KOPT-K1 (cell line): ENCODE results near the gene DNAH9.

ENCODE experiments used
- H3K27ac ChIP-seq: fragments of 200-600 bp; sonication (generic); 2 replicates; pipeline ENCODE4 v1.5.1; 2016; ENCODE audit warnings: antibody characterized with exemption, mild to moderate bottlenecking, low read depth, low read length; ENCODE audit not compliant: poor library complexity, severe bottlenecking
- H3K36me3 ChIP-seq: fragments of 200-600 bp; sonication (generic); 2 replicates; pipeline ENCODE4 v1.5.1; 2017; ENCODE audit warnings: antibody characterized with exemption, mild to moderate bottlenecking, low read length, moderate library complexity; ENCODE audit not compliant: insufficient read depth
- H3K9me3 ChIP-seq: fragments of 200-600 bp; sonication (generic); 2 replicates; pipeline ENCODE4 v1.5.1; 2017; ENCODE audit warnings: antibody characterized with exemption, low read length, mild to moderate bottlenecking; ENCODE audit not compliant: insufficient read depth, poor library complexity, severe bottlenecking

The DNAH9 gene

DNA sequence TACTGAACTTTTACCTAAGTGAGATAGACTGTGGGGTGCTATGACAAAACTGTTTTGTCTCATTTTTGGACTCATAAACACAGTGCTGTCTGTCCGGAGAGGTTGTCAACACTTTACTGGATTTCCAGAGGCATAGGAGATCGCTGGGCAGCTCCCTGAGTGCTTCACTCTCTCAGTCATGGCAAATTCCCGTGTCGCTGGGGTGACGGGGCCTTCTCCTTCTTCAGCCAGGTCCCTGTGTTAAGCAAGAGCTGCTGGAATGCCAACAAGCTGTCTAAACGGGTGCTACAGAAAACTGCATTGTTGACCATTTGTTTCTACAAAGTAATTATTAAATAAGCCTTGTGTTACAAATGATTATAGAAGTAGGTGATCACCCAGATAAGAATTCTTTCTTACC lies 141.6 kb downstream of the DNAH9 start:
- Histone ChIP-seq H3K27ac (no peak overlapping the region), H3K9me3 (no peaks in the 10 kb centered on the region), H3K36me3 (no peaks in the 10 kb centered on the region)

DNA sequence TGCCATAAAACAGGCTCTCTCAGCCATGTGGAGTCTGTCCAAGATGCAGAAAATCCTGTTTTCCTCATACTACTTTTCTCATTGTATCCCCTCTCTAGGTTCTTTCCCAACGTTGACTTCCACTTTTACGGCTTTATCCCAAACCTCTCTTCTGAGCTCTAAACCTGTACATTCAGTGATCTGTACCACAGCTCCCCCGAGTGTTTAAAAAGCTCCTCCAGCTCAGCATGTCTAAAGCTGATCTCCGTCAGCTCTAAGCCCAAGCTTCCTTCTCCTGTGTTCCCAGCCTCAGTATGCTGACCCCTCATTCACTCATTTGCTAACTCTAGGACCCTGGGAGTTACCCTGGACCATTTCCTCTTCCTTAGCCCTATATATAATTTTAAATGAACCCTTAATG lies 144.6 kb downstream of the DNAH9 start:
- H3K36me3 ChIP-seq = no peaks in the 10 kb centered on the region
- H3K27ac ChIP-seq = no peak overlapping the region
- no peaks in the 10 kb centered on the region for H3K9me3 ChIP-seq

DNA sequence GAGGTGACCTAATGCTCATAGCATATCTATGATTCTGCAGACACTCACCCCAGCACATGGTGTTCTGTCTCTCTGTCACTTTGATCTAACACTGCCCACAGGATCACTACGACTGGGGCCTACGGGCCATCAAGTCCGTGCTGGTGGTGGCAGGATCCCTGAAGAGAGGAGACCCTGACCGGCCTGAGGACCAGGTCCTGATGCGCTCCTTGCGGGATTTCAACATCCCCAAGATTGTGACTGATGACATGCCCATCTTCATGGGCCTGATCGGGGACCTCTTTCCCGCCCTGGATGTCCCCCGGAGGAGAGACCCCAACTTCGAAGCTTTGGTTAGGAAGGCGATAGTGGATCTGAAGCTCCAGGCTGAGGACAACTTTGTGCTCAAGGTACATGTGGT lies 146.4 kb downstream of the DNAH9 start:
- Histone ChIP-seq H3K9me3 (no peaks in the 10 kb centered on the region), H3K27ac (no peak overlapping the region), H3K36me3 (no peaks in the 10 kb centered on the region)

DNA sequence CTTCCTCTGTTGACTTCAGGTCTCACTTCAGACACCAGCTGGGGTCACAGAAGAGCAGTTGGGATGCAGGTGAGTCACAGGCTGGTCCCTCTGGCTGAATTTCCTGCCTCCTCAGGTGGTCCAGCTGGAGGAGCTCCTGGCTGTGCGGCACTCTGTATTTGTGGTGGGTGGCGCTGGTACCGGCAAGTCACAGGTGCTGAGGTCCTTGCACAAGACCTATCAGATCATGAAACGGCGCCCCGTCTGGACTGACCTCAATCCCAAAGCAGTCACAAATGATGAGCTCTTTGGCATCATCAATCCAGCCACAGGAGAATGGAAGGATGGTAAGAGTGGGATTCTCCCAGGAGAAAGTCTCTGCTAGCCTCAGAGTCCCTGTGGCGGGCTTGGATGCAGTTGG lies 149.2 kb downstream of the DNAH9 start:
- Histone ChIP-seq H3K9me3 (no peaks in the 10 kb centered on the region), H3K36me3 (no peaks in the 10 kb centered on the region), H3K27ac (no peak overlapping the region)

DNA sequence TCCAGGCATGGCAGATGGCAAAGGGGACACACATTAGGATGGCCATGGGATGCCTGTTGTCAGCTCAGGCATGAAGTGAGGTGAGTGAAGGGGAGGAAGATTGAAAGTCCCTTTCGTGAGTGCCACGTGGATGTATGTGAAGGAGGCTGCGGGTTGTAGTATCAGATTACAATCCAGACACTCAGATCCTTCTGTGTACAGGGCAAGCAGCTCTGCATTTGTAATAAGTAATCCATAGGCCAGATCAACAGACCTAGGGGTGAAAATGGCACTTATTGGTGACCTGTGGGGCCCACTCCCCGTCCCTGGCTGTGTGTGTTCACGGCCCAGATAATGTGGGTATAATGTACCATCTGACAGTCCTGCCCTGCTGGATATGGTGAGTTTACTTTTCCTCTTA lies 159.5 kb downstream of the DNAH9 start:
- Histone ChIP-seq H3K36me3 (no peaks in the 10 kb centered on the region), H3K27ac (no peak overlapping the region), H3K9me3 (no peaks in the 10 kb centered on the region)

DNA sequence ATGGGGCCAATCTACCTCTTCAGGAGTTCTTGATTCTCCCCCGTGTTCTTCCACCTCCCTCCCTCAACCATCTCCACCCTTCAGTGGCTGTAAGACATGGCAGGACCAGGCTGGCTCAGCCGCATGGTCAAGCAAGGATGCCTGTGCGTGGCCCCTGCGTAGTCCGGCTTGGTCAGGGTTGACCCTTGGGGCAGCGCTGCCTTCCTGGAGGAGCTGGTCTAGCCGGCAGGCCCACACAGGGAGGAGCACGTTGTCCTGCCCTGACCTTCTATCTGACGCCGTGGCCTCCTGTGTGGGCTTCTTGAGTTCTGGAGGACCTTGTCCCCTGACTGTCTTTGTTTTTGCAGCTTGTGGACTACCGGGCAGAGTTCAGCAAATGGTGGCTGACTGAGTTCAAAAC lies 169.8 kb downstream of the DNAH9 start:
- Histone ChIP-seq H3K36me3 (no peaks in the 10 kb centered on the region), H3K9me3 (no peaks in the 10 kb centered on the region), H3K27ac (no peak overlapping the region)

DNA sequence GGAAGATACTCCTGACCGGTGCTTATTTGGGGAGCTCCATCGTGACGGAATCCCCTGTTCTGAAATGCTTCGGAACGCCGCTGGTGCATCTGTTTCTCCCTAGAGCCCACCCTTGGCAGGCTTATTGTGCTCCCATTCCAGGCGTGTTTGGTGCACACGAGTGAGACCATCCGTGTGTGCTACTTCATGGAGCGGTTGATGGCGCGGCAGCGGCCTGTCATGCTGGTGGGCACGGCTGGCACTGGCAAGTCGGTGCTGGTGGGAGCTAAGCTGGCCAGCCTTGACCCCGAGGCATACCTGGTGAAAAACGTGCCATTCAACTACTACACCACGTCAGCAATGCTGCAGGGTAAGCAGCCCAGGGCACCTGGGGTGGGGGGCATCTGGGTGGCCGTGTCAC lies 170.7 kb downstream of the DNAH9 start:
- H3K27ac ChIP-seq = no peak overlapping the region
- H3K36me3 ChIP-seq = no peaks in the 10 kb centered on the region
- no peaks in the 10 kb centered on the region for H3K9me3 ChIP-seq

DNA sequence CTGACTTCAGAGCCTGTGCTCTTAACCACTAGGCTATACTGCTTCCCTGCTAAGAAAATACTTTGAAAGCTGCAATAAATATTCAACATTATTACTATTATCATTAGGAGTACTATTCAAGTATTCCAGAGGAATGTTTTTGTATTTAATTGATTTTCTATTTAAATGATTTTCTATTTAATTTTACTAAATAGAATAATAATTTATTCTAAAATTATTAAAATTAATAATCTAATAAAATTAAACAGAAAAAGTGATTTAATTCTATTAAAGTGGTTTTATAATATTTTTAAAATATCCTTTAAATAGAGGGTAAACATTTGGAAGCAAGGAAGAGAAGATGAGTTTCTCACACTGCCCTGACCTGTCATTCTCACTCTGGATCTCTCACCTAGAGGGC lies 173.8 kb downstream of the DNAH9 start:
- H3K27ac ChIP-seq = no peak overlapping the region
- H3K36me3 ChIP-seq = no peaks in the 10 kb centered on the region

DNA sequence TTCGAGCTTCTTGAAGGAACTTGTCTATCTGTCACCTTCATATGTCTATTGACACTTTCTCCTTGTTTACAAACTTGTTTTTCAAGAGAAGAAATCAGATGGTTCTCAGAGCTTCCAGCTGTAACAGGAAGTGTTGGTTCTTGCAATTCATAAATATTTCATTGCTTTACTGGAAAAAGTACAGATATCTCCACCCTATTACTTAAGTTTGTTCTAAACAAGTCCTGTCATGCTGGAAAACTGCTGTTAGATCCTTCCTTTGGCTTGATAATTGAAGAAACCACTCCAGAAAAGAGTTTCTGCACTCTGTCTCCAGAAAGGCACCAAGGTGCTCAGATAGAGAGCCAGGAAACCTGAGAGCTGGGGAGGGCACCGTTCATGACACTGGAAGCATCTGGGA lies 181.6 kb downstream of the DNAH9 start:
- Histone ChIP-seq H3K9me3 (no peaks in the 10 kb centered on the region), H3K27ac (no peak overlapping the region), H3K36me3 (no peaks in the 10 kb centered on the region)

More for the DNA sequence above, 173.8 kb downstream of the DNAH9 start:
- no peaks in the 10 kb centered on the region for H3K9me3 ChIP-seq

DNA sequence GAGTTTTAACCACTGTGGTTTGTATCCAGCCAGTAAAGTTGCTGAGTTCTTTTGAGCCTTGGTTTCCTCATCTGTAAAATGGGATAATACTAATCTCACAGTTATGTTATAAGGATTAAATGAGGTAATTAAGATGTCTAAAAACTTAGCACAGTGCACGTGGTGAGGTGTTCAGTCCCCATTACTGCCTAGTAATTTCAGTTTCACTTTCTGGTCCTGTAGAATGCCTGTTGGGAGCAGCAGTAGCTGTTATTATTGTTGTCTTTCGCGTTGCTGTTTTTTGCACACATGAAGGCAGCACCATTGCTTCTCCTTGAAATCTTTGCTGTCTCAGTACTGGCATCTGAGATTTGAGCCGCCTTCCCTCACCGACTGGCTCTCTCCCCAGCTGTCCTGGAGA lies 182.4 kb downstream of the DNAH9 start:
- Histone ChIP-seq H3K36me3 (no peaks in the 10 kb centered on the region), H3K9me3 (no peaks in the 10 kb centered on the region), H3K27ac (no peak overlapping the region)

DNA sequence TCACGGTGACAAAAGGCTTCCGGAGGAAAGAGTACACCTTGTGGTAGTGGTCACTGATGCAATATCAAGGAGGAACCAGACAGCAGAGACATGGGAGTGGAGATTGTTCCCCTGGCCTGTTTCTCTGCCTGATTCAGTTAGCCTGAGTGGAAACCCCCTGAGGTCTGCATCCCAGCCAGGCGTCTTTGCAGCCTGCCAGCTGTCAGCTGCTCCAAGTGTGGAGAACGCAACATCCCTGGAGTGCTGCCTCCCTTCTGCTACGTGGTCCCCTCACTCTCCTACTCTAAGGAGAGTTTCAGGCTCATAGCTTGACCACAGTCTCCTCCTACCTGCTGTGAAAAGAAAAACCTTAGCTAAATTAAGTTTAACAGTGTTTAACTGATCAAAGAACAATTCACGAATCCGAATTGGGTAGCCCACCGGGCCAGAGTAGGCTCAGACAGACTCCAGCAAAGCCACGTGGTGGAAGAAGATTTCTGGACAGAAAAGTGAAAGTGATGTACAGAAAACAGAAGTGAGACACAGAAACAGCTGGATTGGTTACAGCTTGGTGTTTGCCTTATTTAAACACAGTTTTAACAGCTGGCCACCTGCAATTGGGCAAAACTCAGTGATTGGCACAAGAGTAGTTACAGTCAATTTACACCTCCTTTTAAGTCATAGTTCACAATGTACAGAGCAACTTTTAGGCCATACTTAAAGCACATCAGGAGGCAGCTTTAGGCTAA lies 188.6 kb downstream of the DNAH9 start:
- Histone ChIP-seq H3K36me3 (no peaks in the 10 kb centered on the region), H3K9me3 (peaks cover 4% of the 10 kb centered on the region), H3K27ac (no peak overlapping the region)

DNA sequence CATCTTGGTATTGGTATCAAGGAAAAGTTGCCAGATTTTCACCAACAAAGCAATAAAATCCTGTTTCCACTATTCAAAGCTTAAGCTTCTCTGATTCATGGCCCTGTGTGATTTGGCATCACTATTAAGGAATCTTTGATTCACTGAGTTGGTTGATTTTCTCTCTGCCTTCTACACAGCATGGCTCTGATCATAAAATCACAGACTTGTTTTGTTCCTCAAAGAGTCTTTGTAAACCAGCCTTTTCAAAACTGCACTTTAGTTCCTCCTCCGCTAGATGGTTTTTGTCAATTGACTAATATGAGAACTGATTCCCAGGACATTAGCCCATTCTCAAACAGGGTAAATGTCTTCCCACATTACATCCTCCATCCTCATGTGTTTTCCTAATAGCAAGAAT lies 197.6 kb downstream of the DNAH9 start:
- H3K9me3 ChIP-seq = no peaks in the 10 kb centered on the region
- no peaks in the 10 kb centered on the region for H3K36me3 ChIP-seq
- no peak overlapping the region for H3K27ac ChIP-seq

DNA sequence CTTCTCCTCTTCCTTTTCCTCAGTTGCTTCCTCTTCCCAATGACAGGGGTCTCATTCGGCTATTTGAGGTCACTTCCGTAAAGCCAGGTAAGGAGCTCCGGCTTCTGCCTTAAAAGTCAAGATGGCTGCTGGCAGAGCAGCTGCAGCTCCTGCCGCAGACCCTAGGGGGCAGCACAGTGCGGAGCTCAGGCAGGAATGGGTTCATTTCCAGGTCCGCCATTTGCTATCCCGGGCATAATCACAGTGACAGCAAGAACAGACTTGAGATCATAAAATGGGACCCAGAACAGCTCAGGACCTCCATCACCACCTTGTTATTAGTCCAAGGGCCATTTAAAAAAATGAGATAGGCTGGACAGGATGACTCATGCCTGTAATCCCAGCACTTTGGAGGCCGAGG lies 199.5 kb downstream of the DNAH9 start:
- no peaks in the 10 kb centered on the region for H3K9me3 ChIP-seq
- no peaks in the 10 kb centered on the region for H3K36me3 ChIP-seq
- no peak overlapping the region for H3K27ac ChIP-seq

DNA sequence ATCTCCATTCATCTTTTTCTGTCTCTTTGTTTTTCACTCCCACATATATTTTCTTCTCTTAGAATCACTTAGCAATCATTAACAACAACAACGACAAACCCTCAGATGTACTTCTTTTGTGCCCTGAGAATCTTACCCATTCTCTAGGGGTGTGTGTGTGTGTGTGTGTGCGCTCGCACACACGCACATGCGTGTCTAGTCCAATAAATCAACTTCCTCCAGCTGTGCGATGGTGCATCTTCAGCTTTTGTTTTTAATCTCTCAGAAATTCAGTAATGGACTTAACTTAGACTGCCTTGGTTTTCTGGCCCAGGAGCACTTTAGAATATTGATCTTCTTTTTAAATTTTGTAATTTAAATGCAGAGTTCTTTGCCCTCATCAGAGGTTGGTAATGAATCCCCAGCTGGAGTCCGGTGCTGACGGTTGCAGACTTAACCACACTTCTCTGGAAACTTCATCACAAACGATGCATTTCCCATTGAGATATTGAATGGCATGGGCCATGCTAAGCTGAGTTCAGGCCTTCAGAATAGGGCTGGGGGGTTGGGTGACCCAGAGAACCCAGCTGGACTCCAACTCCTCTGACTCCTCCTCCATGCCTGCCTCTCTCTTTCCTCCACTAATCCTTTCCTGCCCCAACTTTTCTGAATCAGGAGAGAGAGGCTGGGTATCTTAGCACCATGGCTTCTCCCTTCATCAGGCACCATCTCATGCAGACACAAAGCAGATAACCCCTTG lies 205.1 kb downstream of the DNAH9 start:
- peaks cover 7% of the 10 kb centered on the region for H3K9me3 ChIP-seq
- H3K36me3 ChIP-seq = no peaks in the 10 kb centered on the region
- no peak overlapping the region for H3K27ac ChIP-seq

DNA sequence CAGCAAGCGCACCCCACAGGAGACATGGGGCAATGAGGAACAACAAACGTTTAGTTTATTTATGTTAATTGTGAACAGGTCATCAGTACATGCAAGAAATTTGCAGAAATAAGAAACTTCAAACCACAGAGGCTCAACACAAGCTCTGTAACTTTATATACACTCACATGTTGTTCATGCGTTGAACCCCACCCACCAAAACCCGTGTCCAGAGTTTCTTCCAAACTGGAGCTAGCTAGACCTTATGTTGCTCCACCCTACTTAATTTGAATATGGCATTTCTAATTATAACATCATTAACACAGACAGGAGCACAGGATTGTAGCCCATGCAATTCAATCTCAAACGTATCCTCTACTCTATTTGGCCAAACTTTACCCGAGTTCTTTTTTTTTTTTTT lies 206.9 kb downstream of the DNAH9 start:
- no peaks in the 10 kb centered on the region for H3K36me3 ChIP-seq
- peaks cover 7% of the 10 kb centered on the region for H3K9me3 ChIP-seq
- no peak overlapping the region for H3K27ac ChIP-seq

DNA sequence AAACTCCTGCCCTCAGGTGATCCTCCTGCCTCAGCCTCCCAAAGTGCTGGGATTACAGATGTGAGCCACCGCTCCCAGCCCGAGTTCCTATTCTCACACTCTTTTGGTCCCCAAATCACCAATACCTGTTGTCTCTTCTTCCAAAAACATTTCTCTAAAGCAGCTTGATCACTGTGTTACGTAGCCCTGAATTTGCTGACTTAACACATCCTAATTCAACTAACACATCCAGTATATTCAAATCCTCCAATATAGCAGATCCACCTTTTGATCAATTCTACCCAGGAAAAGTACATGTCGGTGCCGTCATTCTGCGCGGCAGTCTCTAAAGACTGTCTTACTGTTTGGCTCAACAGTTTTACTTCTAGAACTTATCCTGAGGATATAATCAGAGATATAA lies 207.7 kb downstream of the DNAH9 start:
- H3K27ac ChIP-seq = no peak overlapping the region
- H3K36me3 ChIP-seq = no peaks in the 10 kb centered on the region

More for the DNA sequence above, 207.7 kb downstream of the DNAH9 start:
- H3K9me3 ChIP-seq = peaks cover 7% of the 10 kb centered on the region
